Stimulated activated naive CD8-positive, alpha-beta T cell treated with anti-CD3 and anti-CD28 coated beads, Interleukin-15, Interleukin-2, amounts not matched to agents 100 ng/mL and 50 ng/mL, for 24 hours (primary cell): Measurements from ENCODE around the gene NRG3.
"Not testable (repeated sequence)": the region's sequence is repeated elsewhere in the genome, so short reads cannot be mapped to it uniquely, and the experiment has no call there.

ENCODE experiments used
- H3K27ac Mint-ChIP-seq: one replicate; pipeline ENCODE4 v1.8.0; 2021; ENCODE audit warnings: mild to moderate bottlenecking, mixed read lengths
- H3K27me3 Mint-ChIP-seq: one replicate; pipeline ENCODE4 v1.8.0; 2021; ENCODE audit warnings: mixed read lengths
- H3K36me3 Mint-ChIP-seq: one replicate; pipeline ENCODE4 v1.8.0; 2021; ENCODE audit warnings: low read depth, mixed read lengths
- H3K4me1 Mint-ChIP-seq: one replicate; pipeline ENCODE4 v1.8.0; 2021; ENCODE audit warnings: low read depth, mixed read lengths
- H3K4me3 Mint-ChIP-seq: one replicate; pipeline ENCODE4 v1.8.0; 2021; ENCODE audit warnings: mild to moderate bottlenecking, mixed read lengths
- H3K9me3 Mint-ChIP-seq: one replicate; pipeline ENCODE4 v1.8.0; 2021; ENCODE audit warnings: mixed read lengths

Gene NRG3

GRCh38 chr10:82067192-82067591, 192.2 kb downstream of the NRG3 start:
- H3K4me3 Mint-ChIP-seq, H3K27ac Mint-ChIP-seq, H3K27me3 Mint-ChIP-seq, H3K36me3 Mint-ChIP-seq, H3K9me3 Mint-ChIP-seq, H3K4me1 Mint-ChIP-seq: not testable (repeated sequence)

GRCh38 chr10:82068501-82068900, 193.5 kb downstream of the NRG3 start:
- H3K27ac Mint-ChIP-seq, result no peak overlapping the region
- no peaks in the 10 kb centered on the region for H3K27me3 Mint-ChIP-seq
- H3K36me3 Mint-ChIP-seq, result no peaks in the 10 kb centered on the region
- no peak overlapping the region for H3K4me3 Mint-ChIP-seq
- H3K9me3 Mint-ChIP-seq, result peaks cover 5% of the 10 kb centered on the region
- no peaks in the 10 kb centered on the region for H3K4me1 Mint-ChIP-seq

- no peaks in the 10 kb centered on the region for H3K4me1 Mint-ChIP-seq
- no peaks in the 10 kb centered on the region for H3K27me3 Mint-ChIP-seq
- H3K36me3 Mint-ChIP-seq, result no peaks in the 10 kb centered on the region
- no peak overlapping the region for H3K4me3 Mint-ChIP-seq
- peaks cover 16% of the 10 kb centered on the region for H3K9me3 Mint-ChIP-seq
- no peak overlapping the region for H3K27ac Mint-ChIP-seq
Observed at GRCh38 chr10:82071231-82071630, 196.2 kb downstream of the NRG3 start.

- H3K27me3 Mint-ChIP-seq, result no peaks in the 10 kb centered on the region
- no peaks in the 10 kb centered on the region for H3K36me3 Mint-ChIP-seq
- no peaks in the 10 kb centered on the region for H3K4me1 Mint-ChIP-seq
- no peak overlapping the region for H3K4me3 Mint-ChIP-seq
- peaks cover 16% of the 10 kb centered on the region for H3K9me3 Mint-ChIP-seq
- no peak overlapping the region for H3K27ac Mint-ChIP-seq
Observed at GRCh38 chr10:82072124-82072523, 197.1 kb downstream of the NRG3 start.

- Mint-ChIP-seq H3K4me3 (no peak overlapping the region), H3K4me1 (no peaks in the 10 kb centered on the region), H3K27me3 (no peaks in the 10 kb centered on the region), H3K9me3 (peaks cover 16% of the 10 kb centered on the region), H3K36me3 (no peaks in the 10 kb centered on the region), H3K27ac (no peak overlapping the region)
Observed at GRCh38 chr10:82075605-82076004, 200.6 kb downstream of the NRG3 start.

GRCh38 chr10:82084496-82084895, 209.5 kb downstream of the NRG3 start:
- Mint-ChIP-seq H3K4me1 (no peaks in the 10 kb centered on the region), H3K36me3 (no peaks in the 10 kb centered on the region), H3K9me3 (no peaks in the 10 kb centered on the region), H3K4me3 (no peak overlapping the region), H3K27ac (no peak overlapping the region), H3K27me3 (no peaks in the 10 kb centered on the region)

- no peaks in the 10 kb centered on the region for H3K9me3 Mint-ChIP-seq
- no peaks in the 10 kb centered on the region for H3K36me3 Mint-ChIP-seq
- H3K27me3 Mint-ChIP-seq, result no peaks in the 10 kb centered on the region
- H3K27ac Mint-ChIP-seq, result no peak overlapping the region
- H3K4me3 Mint-ChIP-seq, result no peak overlapping the region
- H3K4me1 Mint-ChIP-seq, result no peaks in the 10 kb centered on the region
Observed at GRCh38 chr10:82084904-82085303, 209.9 kb downstream of the NRG3 start.

- Mint-ChIP-seq H3K9me3 (peaks cover 4% of the 10 kb centered on the region), H3K27me3 (no peaks in the 10 kb centered on the region), H3K4me1 (no peaks in the 10 kb centered on the region), H3K36me3 (no peaks in the 10 kb centered on the region), H3K27ac (no peak overlapping the region), H3K4me3 (no peak overlapping the region)
Observed at GRCh38 chr10:82089327-82089726, 214.3 kb downstream of the NRG3 start.

- H3K4me3 Mint-ChIP-seq, result no peak overlapping the region
- H3K27me3 Mint-ChIP-seq, result no peaks in the 10 kb centered on the region
- peaks cover 4% of the 10 kb centered on the region for H3K9me3 Mint-ChIP-seq
- H3K36me3 Mint-ChIP-seq, result no peaks in the 10 kb centered on the region
- no peak overlapping the region for H3K27ac Mint-ChIP-seq
- no peaks in the 10 kb centered on the region for H3K4me1 Mint-ChIP-seq
Observed at GRCh38 chr10:82091413-82091812, 216.4 kb downstream of the NRG3 start.

GRCh38 chr10:82092111-82092510, 217.1 kb downstream of the NRG3 start:
- Mint-ChIP-seq H3K4me3 (no peak overlapping the region), H3K9me3 (peaks cover 4% of the 10 kb centered on the region), H3K36me3 (no peaks in the 10 kb centered on the region), H3K4me1 (no peaks in the 10 kb centered on the region), H3K27me3 (no peaks in the 10 kb centered on the region), H3K27ac (no peak overlapping the region)

- H3K36me3 Mint-ChIP-seq, result no peaks in the 10 kb centered on the region
- H3K4me1 Mint-ChIP-seq, result no peaks in the 10 kb centered on the region
Observed at GRCh38 chr10:82124713-82125112, 249.7 kb downstream of the NRG3 start.

GRCh38 chr10:82128527-82128926, 253.5 kb downstream of the NRG3 start:
- Mint-ChIP-seq H3K36me3 (no peaks in the 10 kb centered on the region), H3K4me3 (no peak overlapping the region), H3K27me3 (no peaks in the 10 kb centered on the region), H3K27ac (no peak overlapping the region), H3K9me3 (peaks cover 9% of the 10 kb centered on the region), H3K4me1 (no peaks in the 10 kb centered on the region)

More at GRCh38 chr10:82124713-82125112, 249.7 kb downstream of the NRG3 start:
- Mint-ChIP-seq H3K9me3 (peaks cover 6% of the 10 kb centered on the region), H3K4me3 (no peak overlapping the region), H3K27ac (no peak overlapping the region), H3K27me3 (no peaks in the 10 kb centered on the region)

GRCh38 chr10:82136103-82136502, 261.1 kb downstream of the NRG3 start:
- no peaks in the 10 kb centered on the region for H3K36me3 Mint-ChIP-seq

GRCh38 chr10:82144153-82144552, 269.2 kb downstream of the NRG3 start:
- no peaks in the 10 kb centered on the region for H3K27me3 Mint-ChIP-seq
- no peaks in the 10 kb centered on the region for H3K4me1 Mint-ChIP-seq
- H3K36me3 Mint-ChIP-seq, result no peaks in the 10 kb centered on the region
- H3K9me3 Mint-ChIP-seq, result peaks cover 3% of the 10 kb centered on the region
- no peak overlapping the region for H3K4me3 Mint-ChIP-seq
- H3K27ac Mint-ChIP-seq, result no peak overlapping the region

More at GRCh38 chr10:82136103-82136502, 261.1 kb downstream of the NRG3 start:
- no peak overlapping the region for H3K27ac Mint-ChIP-seq
- peaks cover 12% of the 10 kb centered on the region for H3K9me3 Mint-ChIP-seq
- H3K4me1 Mint-ChIP-seq, result no peaks in the 10 kb centered on the region
- no peaks in the 10 kb centered on the region for H3K27me3 Mint-ChIP-seq
- no peak overlapping the region for H3K4me3 Mint-ChIP-seq

- no peak overlapping the region for H3K27ac Mint-ChIP-seq
- no peaks in the 10 kb centered on the region for H3K4me1 Mint-ChIP-seq
- no peaks in the 10 kb centered on the region for H3K36me3 Mint-ChIP-seq
- H3K9me3 Mint-ChIP-seq, result no peaks in the 10 kb centered on the region
- H3K4me3 Mint-ChIP-seq, result no peak overlapping the region
- no peaks in the 10 kb centered on the region for H3K27me3 Mint-ChIP-seq
Observed at GRCh38 chr10:82148764-82149163, 273.8 kb downstream of the NRG3 start.

GRCh38 chr10:82149674-82150073, 274.7 kb downstream of the NRG3 start:
- no peaks in the 10 kb centered on the region for H3K36me3 Mint-ChIP-seq
- no peaks in the 10 kb centered on the region for H3K4me1 Mint-ChIP-seq
- no peak overlapping the region for H3K4me3 Mint-ChIP-seq
- no peak overlapping the region for H3K27ac Mint-ChIP-seq
- no peaks in the 10 kb centered on the region for H3K9me3 Mint-ChIP-seq
- H3K27me3 Mint-ChIP-seq, result no peaks in the 10 kb centered on the region
